Measurements from ENCODE around the gene XPA. TPM values are rescaled to one million over a fixed set of nuclear protein-coding genes. Genes with fewer than 3 reads are reported as not detected.

Gene XPA
- polyA plus RNA-seq, 1 experiment: 1.4 TPM

DNA sequence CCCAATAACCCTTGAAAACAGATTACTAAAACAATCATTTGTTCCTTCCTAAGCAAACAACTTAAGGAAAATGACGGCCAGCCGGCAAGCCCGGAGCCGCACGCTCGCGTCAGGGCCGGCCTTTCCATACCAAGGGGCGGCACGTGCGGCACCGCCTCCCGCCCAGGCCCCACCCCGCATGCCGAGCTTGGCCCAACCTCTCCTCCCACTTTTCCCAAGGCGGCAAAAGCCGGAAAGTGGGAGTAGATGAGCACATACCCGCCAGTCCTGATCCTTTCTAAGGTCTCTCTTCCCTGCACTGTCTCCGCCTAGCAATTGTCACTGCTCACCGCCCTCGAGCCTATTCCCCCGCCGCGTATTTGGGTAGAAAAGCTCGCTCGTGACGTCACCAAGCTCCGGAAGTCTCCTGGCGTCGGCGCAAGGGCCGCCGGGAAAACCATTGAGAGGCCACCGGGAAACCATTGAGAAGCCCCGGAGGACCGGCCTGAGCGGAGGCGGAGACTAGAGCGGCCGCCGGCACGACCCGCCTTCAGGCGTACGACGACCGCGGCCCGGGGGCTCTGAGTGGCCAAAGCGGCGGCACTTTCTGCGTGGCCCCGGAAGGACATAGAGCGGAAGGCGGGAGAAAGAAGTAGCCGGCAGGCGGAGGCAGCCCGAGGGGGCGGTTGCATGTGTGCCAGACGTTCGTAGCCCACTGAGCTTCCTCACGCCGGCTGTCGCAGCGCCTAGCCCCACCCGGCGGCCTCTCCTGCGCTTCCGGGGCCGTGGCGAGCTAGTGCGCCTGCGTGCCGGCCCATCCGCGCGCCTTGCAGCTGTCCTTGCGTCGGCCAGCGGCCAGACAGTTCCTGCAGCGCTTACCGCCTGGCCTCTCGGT lies 63.9 kb downstream of the XPA start, which contains the start of the genes NCBP1 and TSTD2:
Gene NCBP1 (plus strand): TSS at position 837 of the 874 bp plus-strand sequence. CDS start 61 bp downstream, outside the sequence.
Gene TSTD2 (minus strand): TSS at position 384 of the 874 bp plus-strand sequence. CDS start 5,806 bp downstream, outside the sequence.
- TF ChIP-seq, protein P1, sequence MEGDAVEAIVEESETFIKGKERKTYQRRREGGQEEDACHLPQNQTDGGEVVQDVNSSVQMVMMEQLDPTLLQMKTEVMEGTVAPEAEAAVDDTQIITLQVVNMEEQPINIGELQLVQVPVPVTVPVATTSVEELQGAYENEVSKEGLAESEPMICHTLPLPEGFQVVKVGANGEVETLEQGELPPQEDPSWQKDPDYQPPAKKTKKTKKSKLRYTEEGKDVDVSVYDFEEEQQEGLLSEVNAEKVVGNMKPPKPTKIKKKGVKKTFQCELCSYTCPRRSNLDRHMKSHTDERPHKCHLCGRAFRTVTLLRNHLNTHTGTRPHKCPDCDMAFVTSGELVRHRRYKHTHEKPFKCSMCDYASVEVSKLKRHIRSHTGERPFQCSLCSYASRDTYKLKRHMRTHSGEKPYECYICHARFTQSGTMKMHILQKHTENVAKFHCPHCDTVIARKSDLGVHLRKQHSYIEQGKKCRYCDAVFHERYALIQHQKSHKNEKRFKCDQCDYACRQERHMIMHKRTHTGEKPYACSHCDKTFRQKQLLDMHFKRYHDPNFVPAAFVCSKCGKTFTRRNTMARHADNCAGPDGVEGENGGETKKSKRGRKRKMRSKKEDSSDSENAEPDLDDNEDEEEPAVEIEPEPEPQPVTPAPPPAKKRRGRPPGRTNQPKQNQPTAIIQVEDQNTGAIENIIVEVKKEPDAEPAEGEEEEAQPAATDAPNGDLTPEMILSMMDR (IDR thresholded peaks at IDR 0.05; ENCODE audit: insufficient read depth, low read depth, low read length): no peak
- H3K36me3 ChIP-seq (ENCODE audit: control insufficient read depth, insufficient read depth, low read length): no peaks in the 10 kb centered on the region
- ChIA-PET POLR2A (interaction anchor here (0.6 kb wide), 1 partner anchor 597 kb away, joined by 3 read pairs; no protein-coding TSS in a partner anchor), CTCF (interaction anchor here (0.6 to 8.0 kb wide), 6 partner anchors 17 to 267 kb away, joined by 3 to 37 read pairs (median 3); no protein-coding TSS in a partner anchor)
- DNase-seq (ENCODE audit: low read depth): peak; percentile 90
- no peaks in the 10 kb centered on the region for H3K27me3 ChIP-seq (ENCODE audit: control insufficient read depth, insufficient read depth, low read length)
- peak within 1 kb of the TSS; percentile 88 for H3K4me3 ChIP-seq (ENCODE audit: low read depth, low read length)

DNA sequence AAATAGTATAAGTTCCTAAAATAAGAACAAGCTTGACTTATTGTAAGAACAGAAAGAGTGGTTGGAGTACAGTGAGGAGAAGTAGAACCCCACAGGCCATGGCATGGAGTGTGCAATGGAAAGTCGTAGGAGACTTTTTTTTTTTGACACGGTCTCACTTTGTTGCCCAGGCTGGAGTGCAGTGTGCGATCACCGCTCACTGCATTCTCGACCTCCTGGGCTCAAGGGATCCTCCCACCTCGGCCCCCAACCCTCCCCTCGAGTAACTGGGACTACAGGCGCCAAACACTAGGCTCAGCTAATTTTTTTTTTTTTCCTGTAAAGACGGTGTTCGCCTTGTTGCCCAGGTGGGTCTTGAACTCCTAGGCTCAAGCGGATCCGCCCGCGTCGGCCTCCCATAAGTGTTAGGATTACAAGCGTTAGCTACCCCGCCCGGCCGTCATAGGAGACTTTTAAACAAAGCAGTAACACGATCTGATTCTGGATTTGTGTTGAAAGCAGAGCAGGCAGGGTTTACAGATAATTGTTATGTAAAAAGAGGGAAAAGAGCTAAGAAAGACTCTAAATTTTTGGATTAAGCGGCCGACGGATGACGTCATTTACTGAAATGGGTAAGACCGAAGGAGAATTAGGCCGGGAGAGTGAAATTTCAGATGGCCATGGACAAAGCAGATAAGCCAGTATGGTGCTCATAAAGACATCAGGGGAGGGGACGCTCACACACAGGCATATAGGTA lies 64.7 kb downstream of the XPA start:
- CTCF ChIA-PET: interaction anchor here (0.6 to 8.0 kb wide), 6 partner anchors 17 to 268 kb away, joined by 3 to 37 read pairs (median 3); no protein-coding TSS in a partner anchor
- no peaks in the 10 kb centered on the region for H3K27me3 ChIP-seq (ENCODE audit: control insufficient read depth, insufficient read depth, low read length)
- no peaks in the 10 kb centered on the region for H3K36me3 ChIP-seq (ENCODE audit: control insufficient read depth, insufficient read depth, low read length)
- TF ChIP-seq, protein P1 (IDR thresholded peaks at IDR 0.05; ENCODE audit: insufficient read depth, low read depth, low read length): no peak
- POLR2A ChIA-PET: no interaction called here
- DNase-seq (ENCODE audit: low read depth): peak; percentile 44
- peak overlapping the region; percentile 88 for H3K4me3 ChIP-seq (ENCODE audit: low read depth, low read length)

- Histone ChIP-seq H3K27me3 (ENCODE audit: control insufficient read depth, insufficient read depth, low read length) (no peaks in the 10 kb centered on the region), H3K36me3 (ENCODE audit: control insufficient read depth, insufficient read depth, low read length) (no peaks in the 10 kb centered on the region), H3K4me3 (ENCODE audit: low read depth, low read length) (no peak overlapping the region)
- TF ChIP-seq, protein P1 (IDR thresholded peaks at IDR 0.05; ENCODE audit: insufficient read depth, low read depth, low read length): no peak
- ChIA-PET CTCF (interaction anchor here (0.9 to 8.0 kb wide), 2 partner anchors 15 to 162 kb away, joined by 3 to 37 read pairs; no protein-coding TSS in a partner anchor), POLR2A (no interaction called here)
- no peak for DNase-seq (ENCODE audit: low read depth)
Measured at GRCh38 chr9:97630591-97630990, 66.5 kb downstream of the XPA start.

DNA sequence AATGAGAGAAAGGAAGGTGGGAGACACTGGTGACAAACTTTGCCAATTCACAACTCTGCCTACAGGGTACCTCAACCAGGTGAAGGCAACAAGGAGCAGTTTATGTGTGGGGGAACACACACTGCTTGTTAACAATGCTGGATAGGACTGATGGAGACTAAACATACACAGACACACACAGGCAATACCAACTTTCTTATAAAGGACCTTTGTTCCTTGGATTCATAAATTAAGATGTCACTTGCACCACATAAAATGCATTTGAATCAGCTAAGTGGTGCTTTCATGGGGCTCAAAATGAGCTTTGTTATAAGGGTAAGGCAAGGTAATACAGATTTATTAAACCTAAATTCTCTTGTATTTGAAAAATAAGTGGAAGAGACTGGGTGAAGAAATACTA lies 68.0 kb downstream of the XPA start:
- TF ChIP-seq, protein P1 (IDR thresholded peaks at IDR 0.05; ENCODE audit: insufficient read depth, low read depth, low read length): no peak
- Histone ChIP-seq H3K4me3 (ENCODE audit: low read depth, low read length) (no peak overlapping the region), H3K36me3 (ENCODE audit: control insufficient read depth, insufficient read depth, low read length) (no peaks in the 10 kb centered on the region), H3K27me3 (ENCODE audit: control insufficient read depth, insufficient read depth, low read length) (no peaks in the 10 kb centered on the region)
- DNase-seq (ENCODE audit: low read depth): no peak
- ChIA-PET POLR2A (no interaction called here), CTCF (interaction anchor here (1.2 to 8.0 kb wide), 3 partner anchors 13 to 31 kb away, joined by 3 to 37 read pairs (median 5); no protein-coding TSS in a partner anchor)

All from BJ (cell line).